Panc1 (cell line): ENCODE results near the gene GPR176. TPM values are rescaled to one million over a fixed set of nuclear protein-coding genes. Genes with fewer than 3 reads are reported as not detected.
A peak's percentile ranks its signal among the peaks of the same experiment; 100 is the strongest.

Experiments used
- ATAC-seq: fragments of 200-7000 bp; cut with Tn5 transposase; 2 replicates; pipeline ENCODE4 v1.9.1; 2020; ENCODE audit warnings: mild to moderate bottlenecking, moderate library complexity
- BruUV-seq: library from RNA; stranded (reverse); fragments of 400-500 nt; replicated peaks from 2 replicates; lab custom pipeline; 2021; lab: Mats Ljungman, UMichigan
- CTCF ChIA-PET: fragments of 300-600 bp; sonication (Branson Sonifier 250); formaldehyde crosslinking; loops from one replicate; lab custom pipeline; 2022; ENCODE audit warnings: antibody characterized with exemption; lab: Charles Lee
- POLR2A ChIA-PET: fragments of 300-600 bp; sonication (Branson Sonifier 250); formaldehyde crosslinking; loops from one replicate; lab custom pipeline; 2022; ENCODE audit warnings: antibody characterized with exemption; lab: Charles Lee
- DNase-seq: peaks from one replicate; pipeline ENCODE4 v3.0.0-alpha.2; 2010; ENCODE audit warnings: low read depth, low spot score
- H3K27ac ChIP-seq: 2 replicates; pipeline ENCODE4 v1.5.1; 2011; ENCODE audit warnings: mild to moderate bottlenecking, low read length, inconsistent platforms
- H3K27me3 ChIP-seq: fragments of 200-500 bp; sonication (Bioruptor generic); 2 replicates; pipeline ENCODE4 v1.6.0; 2014; ENCODE audit warnings: low read length, inconsistent platforms; ENCODE audit not compliant: control insufficient read depth, insufficient read depth
- H3K36me3 ChIP-seq: fragments of 200-500 bp; sonication (Bioruptor generic); 2 replicates; pipeline ENCODE4 v1.5.1; 2014; ENCODE audit warnings: inconsistent platforms, mild to moderate bottlenecking, low read length, moderate library complexity; ENCODE audit not compliant: control insufficient read depth, insufficient read depth
- H3K4me1 ChIP-seq: 2 replicates; pipeline ENCODE4 v1.5.1; 2011; ENCODE audit warnings: inconsistent platforms, mild to moderate bottlenecking, low read length, moderate library complexity; ENCODE audit not compliant: control insufficient read depth, insufficient read depth
- H3K4me3 ChIP-seq, 2 experiments: 2 replicates each; pipeline ENCODE4 v1.5.1; 2011 to 2012; ENCODE audit warnings: low read depth in 2 of 2, low read length in 2 of 2, mild to moderate bottlenecking in 2 of 2, inconsistent platforms in 1 of 2, moderate library complexity in 1 of 2
- H3K9me3 ChIP-seq: fragments of 200-500 bp; sonication (Bioruptor generic); 2 replicates; pipeline ENCODE4 v1.5.1; 2014; ENCODE audit warnings: low read depth, mild to moderate bottlenecking, inconsistent platforms, low read length, moderate library complexity; ENCODE audit not compliant: control insufficient read depth, insufficient read depth
- CTCF ChIP-seq: fragments of 450-650 bp; IDR thresholded peaks from 2 replicates; pipeline ENCODE4 v1.5.1; 2017; ENCODE audit warnings: mild to moderate bottlenecking
- POLR2AphosphoS5 ChIP-seq: IDR thresholded peaks from 2 replicates; pipeline ENCODE4 v1.6.1; 2012; ENCODE audit warnings: mild to moderate bottlenecking, low read depth, low read length, moderate library complexity
- REST ChIP-seq, 2 experiments: IDR thresholded peaks; 2 replicates each; pipeline ENCODE4 v1.6.1; 2011 to 2012; ENCODE audit warnings: low read depth in 2 of 2, control low read depth in 1 of 2, low read length in 1 of 2, mild to moderate bottlenecking in 1 of 2, moderate library complexity in 1 of 2; ENCODE audit not compliant: insufficient read depth in 1 of 2
- SIN3A ChIP-seq: IDR thresholded peaks from 2 replicates; pipeline ENCODE4 v1.6.1; 2012; ENCODE audit warnings: low read depth, mild to moderate bottlenecking, low read length, moderate library complexity, borderline replicate concordance; ENCODE audit not compliant: insufficient read depth
- TCF7L2 ChIP-seq: IDR thresholded peaks from 2 replicates; pipeline ENCODE4 v1.6.1; 2011; ENCODE audit warnings: mild to moderate bottlenecking, low read depth, low read length, inconsistent platforms
- in situ Hi-C: cut with HindIII; loops from 2 replicates; pipeline ENCODE4 v1.10.0; 2016; ENCODE audit warnings: low sequenced_read_pairs, low pct_unique_long_range_greater_than_20kb
- intact Hi-C: fragments of 100-400 bp; cut with micrococcal nuclease; formaldehyde crosslinking; loops from one replicate; pipeline ENCODE4 v1.10.0; 2022; ENCODE audit not compliant: unreplicated experiment
- total RNA-seq: library from RNA; stranded (reverse); gene quantifications from one replicate; pipeline ENCODE4 v1.2.1, GENCODE V29; 2021; ENCODE audit not compliant: unreplicated experiment

Gene GPR176
- total RNA-seq, 1 experiment from 2014 or later = 12.7 TPM

- DNase-seq (no peak), ATAC-seq (no peak)
- H3K27me3 ChIP-seq = peaks cover 7% of the 10 kb centered on the region; the same call in 1 of the 2 replicates
- H3K4me3 ChIP-seq = peak overlapping the region; percentile 69 to 71
- in situ Hi-C loops (no loop called here), intact Hi-C loops (no loop called here)
- ChIA-PET POLR2A (no interaction called here), CTCF (no interaction called here)
- H3K4me1 ChIP-seq = peaks cover 6% of the 10 kb centered on the region; the same call in 1 of the 2 replicates
- TF ChIP-seq SIN3A (no peak), TCF7L2 (no peak)
- peak overlapping the region; percentile 93 for H3K27ac ChIP-seq
- H3K36me3 ChIP-seq = no peaks in the 10 kb centered on the region
- TSS peak; percentile 91 for BruUV-seq
- H3K9me3 ChIP-seq = no peaks in the 10 kb centered on the region
Measured at GRCh38 chr15:39921274-39921638, 1.2 kb upstream of the GPR176 start.

GRCh38 chr15:39920510-39921273, 626 bp upstream of the GPR176 start:
- H3K27me3 ChIP-seq = peaks cover 7% of the 10 kb centered on the region; the same call in 1 of the 2 replicates
- no peaks in the 10 kb centered on the region for H3K9me3 ChIP-seq
- no peaks in the 10 kb centered on the region for H3K36me3 ChIP-seq
- H3K27ac ChIP-seq = peak overlapping the region; percentile 93
- DNase-seq = no peak
- H3K4me1 ChIP-seq = peaks cover 6% of the 10 kb centered on the region; the same call in 1 of the 2 replicates
- H3K4me3 ChIP-seq = peak overlapping the region; percentile 69 to 71
- no TSS peak for BruUV-seq
- TF ChIP-seq TCF7L2 (no peak), CTCF (peak; percentile 20), SIN3A (peak; percentile 50; the same call in 1 of the 2 replicates), REST (IDR thresholded peaks at IDR 0.05; ENCODE audit: insufficient read depth in 1 of 2, low read depth in 2 of 2, low read length in 1 of 2) (no peak), POLR2AphosphoS5 (peak; percentile 87)
- peak; percentile 89 for ATAC-seq
- POLR2A ChIA-PET = no interaction called here
- CTCF ChIA-PET = no interaction called here
- intact Hi-C loops = no loop called here
- in situ Hi-C loops = no loop called here

- in situ Hi-C loops (no loop called here), intact Hi-C loops (no loop called here)
- H3K4me1 ChIP-seq = peaks cover 6% of the 10 kb centered on the region; the same call in 1 of the 2 replicates
- no peaks in the 10 kb centered on the region for H3K36me3 ChIP-seq
- BruUV-seq = no TSS peak
- ChIA-PET CTCF (no interaction called here), POLR2A (no interaction called here)
- DNase-seq (no peak), ATAC-seq (no peak)
- H3K9me3 ChIP-seq = no peaks in the 10 kb centered on the region
- peak overlapping the region; percentile 46; the same call in 1 of the 2 replicates for H3K27ac ChIP-seq
- H3K4me3 ChIP-seq = peak overlapping the region; percentile 69 to 71
- TF ChIP-seq POLR2AphosphoS5 (no peak), CTCF (no peak), TCF7L2 (no peak), REST (IDR thresholded peaks at IDR 0.05; ENCODE audit: insufficient read depth in 1 of 2, low read depth in 2 of 2, low read length in 1 of 2) (no peak), SIN3A (no peak)
- H3K27me3 ChIP-seq = peaks cover 7% of the 10 kb centered on the region; the same call in 1 of the 2 replicates
Measured at GRCh38 chr15:39919411-39919747, 687 bp downstream of the GPR176 start.
